GM23338 (cell line): ENCODE results near the gene PARVG. TPM values are rescaled to one million over a fixed set of nuclear protein-coding genes. Genes with fewer than 3 reads are reported as not detected.

ENCODE experiments used
- ATAC-seq: fragments of 200-7000 bp; cut with Tn5 transposase; 3 replicates; pipeline ENCODE4 v1.9.1; 2020
- DNase-seq: peaks from one replicate; pipeline ENCODE4 v3.0.0-alpha.2; 2015; ENCODE audit warnings: low spot score
- H2AFZ ChIP-seq: fragments of 200-600 bp; sonication (generic); 2 replicates; pipeline ENCODE4 v1.8.0; 2016; ENCODE audit warnings: antibody characterized with exemption, mild to moderate bottlenecking, moderate library complexity
- H3F3A ChIP-seq: fragments of 200-600 bp; sonication (generic); replicated peaks from 2 replicates; pipeline ENCODE4 v1.8.0; 2017; ENCODE audit warnings: antibody characterized with exemption, mixed run types, low read depth
- H3K27ac ChIP-seq: fragments of 200-600 bp; sonication (generic); 2 replicates; pipeline ENCODE4 v1.6.1; 2016; ENCODE audit warnings: low read depth
- H3K27me3 ChIP-seq: fragments of 200-600 bp; sonication (generic); 2 replicates; pipeline ENCODE4 v1.8.0; 2016; ENCODE audit warnings: mild to moderate bottlenecking, mixed run types, moderate library complexity; ENCODE audit not compliant: insufficient read depth
- H3K36me3 ChIP-seq: fragments of 200-600 bp; sonication (generic); 2 replicates; pipeline ENCODE4 v1.8.0; 2016; ENCODE audit warnings: mild to moderate bottlenecking; ENCODE audit not compliant: insufficient read depth
- H3K4me1 ChIP-seq: fragments of 200-600 bp; sonication (generic); 2 replicates; pipeline ENCODE4 v1.8.0; 2016; ENCODE audit warnings: mild to moderate bottlenecking, moderate library complexity; ENCODE audit not compliant: insufficient read depth
- H3K4me2 ChIP-seq: fragments of 200-600 bp; sonication (generic); 2 replicates; pipeline ENCODE4 v1.7.1; 2017; ENCODE audit warnings: mixed run types
- H3K4me3 ChIP-seq: fragments of 200-600 bp; sonication (generic); 2 replicates; pipeline ENCODE4 v1.6.1; 2016; ENCODE audit warnings: mixed run types
- H3K79me2 ChIP-seq: fragments of 200-600 bp; sonication (generic); replicated peaks from 2 replicates; pipeline ENCODE4 v1.8.0; 2017; ENCODE audit warnings: mild to moderate bottlenecking; ENCODE audit not compliant: insufficient read depth
- H3K9me2 ChIP-seq: fragments of 200-600 bp; sonication (generic); 2 replicates; pipeline ENCODE4 v1.8.0; 2017; ENCODE audit not compliant: insufficient read depth
- H4K20me1 ChIP-seq: fragments of 200-600 bp; sonication (generic); replicated peaks from 2 replicates; pipeline ENCODE4 v1.8.0; 2017; ENCODE audit warnings: mild to moderate bottlenecking; ENCODE audit not compliant: insufficient read depth
- H3K27ac Mint-ChIP-seq: 2 replicates; pipeline ENCODE4 v1.8.0; 2020; ENCODE audit warnings: inconsistent platforms, mild to moderate bottlenecking, moderate library complexity, mixed read lengths
- H3K27me3 Mint-ChIP-seq: 3 replicates; pipeline ENCODE4 v1.8.0; 2022; ENCODE audit warnings: low read depth, mild to moderate bottlenecking, moderate library complexity, mixed read lengths, inconsistent platforms; ENCODE audit not compliant: insufficient read depth, poor library complexity
- H3K36me3 Mint-ChIP-seq: 3 replicates; pipeline ENCODE4 v1.8.0; 2021; ENCODE audit warnings: low read depth, mild to moderate bottlenecking, inconsistent platforms, moderate library complexity, mixed read lengths
- H3K4me1 Mint-ChIP-seq: 3 replicates; pipeline ENCODE4 v1.8.0; 2020; ENCODE audit warnings: mild to moderate bottlenecking, inconsistent platforms, mixed read lengths
- H3K4me3 Mint-ChIP-seq: 3 replicates; pipeline ENCODE4 v1.8.0; 2021; ENCODE audit warnings: moderate library complexity, mild to moderate bottlenecking, inconsistent platforms, mixed read lengths
- H3K9me3 Mint-ChIP-seq: 3 replicates; pipeline ENCODE4 v1.8.0; 2020; ENCODE audit warnings: moderate library complexity, mild to moderate bottlenecking, inconsistent platforms, mixed read lengths
- CREB1 ChIP-seq: fragments of 250-450 bp; sonication (Bioruptor Pico); IDR thresholded peaks from 2 replicates; pipeline ENCODE4 v1.5.0; 2020; ENCODE audit warnings: low read depth, mild to moderate bottlenecking, moderate library complexity
- CTCF ChIP-seq, 2 experiments: fragments of 200-600 bp in 1 of 2; sonication (generic) in 1 of 2; conservative IDR thresholded peaks; 2 replicates each; pipeline versions ENCODE4 v1.5.1 to v1.6.1; 2016 to 2017; ENCODE audit warnings: antibody characterized with exemption in 2 of 2, low read depth in 2 of 2, mild to moderate bottlenecking in 2 of 2, moderate library complexity in 1 of 2
- EZH2 ChIP-seq: fragments of 200-600 bp; sonication (generic); IDR thresholded peaks from one replicate; pipeline ENCODE4 v1.8.0; 2017; ENCODE audit warnings: antibody characterized with exemption, mild to moderate bottlenecking, low read depth; ENCODE audit not compliant: unreplicated experiment
- EZH2phosphoT487 ChIP-seq: fragments of 200-600 bp; sonication (generic); IDR thresholded peaks from one replicate; pipeline ENCODE4 v1.8.1; 2018; ENCODE audit warnings: antibody characterized with exemption; ENCODE audit not compliant: unreplicated experiment
- JUNB ChIP-seq: IDR thresholded peaks from one replicate; pipeline ENCODE4 v1.6.1; 2016; ENCODE audit warnings: antibody characterized with exemption; ENCODE audit not compliant: unreplicated experiment
- NANOG ChIP-seq: IDR thresholded peaks from 2 replicates; pipeline ENCODE4 v1.6.1; 2016; ENCODE audit warnings: antibody characterized with exemption, borderline replicate concordance
- POLR2AphosphoS5 ChIP-seq: IDR thresholded peaks from 2 replicates; pipeline ENCODE4 v1.6.1; 2016; ENCODE audit warnings: antibody characterized with exemption, low read depth
- REST ChIP-seq: IDR thresholded peaks from one replicate; pipeline ENCODE4 v1.6.1; 2018; ENCODE audit warnings: antibody characterized with exemption; ENCODE audit not compliant: unreplicated experiment
- ZNF114 ChIP-seq: fragments of 250-450 bp; sonication (Bioruptor Pico); IDR thresholded peaks from 2 replicates; pipeline ENCODE4 v1.5.0; 2020; ENCODE audit warnings: mild to moderate bottlenecking, moderate library complexity
- ZNF331 ChIP-seq: fragments of 250-450 bp; sonication (Bioruptor Pico); IDR thresholded peaks from 2 replicates; pipeline ENCODE4 v1.5.0; 2020; ENCODE audit warnings: low read depth, mild to moderate bottlenecking, moderate library complexity
- polyA plus RNA-seq: library from polyadenylated mRNA; unstranded; fragments of >200 nt; fragmentation: Nextera tagmentation; extraction: Ambion mirVana; gene quantifications from 2 replicates; pipeline ENCODE4 v1.2.1, GENCODE V29; 2016
- total RNA-seq: library from RNA; depleted of rRNA; stranded (reverse); fragments of >200 nt; shearing (Covaris generic); gene quantifications from 2 replicates; pipeline ENCODE4 v1.2.3, GENCODE V29; 2014
- TF ChIP-seq, protein P1 (sequence below): fragments of 250-450 bp; sonication (Bioruptor Pico); IDR thresholded peaks from 2 replicates; pipeline ENCODE4 v1.5.0; 2020; ENCODE audit warnings: mild to moderate bottlenecking, moderate library complexity

The PARVG gene
- total and polyA plus RNA-seq, 2 experiments from 2014 or later, result 0.14 to 0.31 TPM

- Mint-ChIP-seq H3K9me3 (peaks cover 17% of the 10 kb centered on the region), H3K4me1 (no peaks in the 10 kb centered on the region), H3K36me3 (no peaks in the 10 kb centered on the region; the same call in 2 of the 3 replicates), H3K27me3 (peaks cover 16% of the 10 kb centered on the region), H3K4me3 (no peak overlapping the region), H3K27ac (no peak overlapping the region)
- Histone ChIP-seq H3K27ac (no peak overlapping the region), H3K36me3 (no peaks in the 10 kb centered on the region), H3K4me1 (no peaks in the 10 kb centered on the region), H3K4me2 (no peak overlapping the region), H2AFZ (no peak overlapping the region), H3F3A (no peaks in the 10 kb centered on the region), H4K20me1 (no peaks in the 10 kb centered on the region), H3K79me2 (no peaks in the 10 kb centered on the region), H3K4me3 (no peak overlapping the region), H3K27me3 (no peaks in the 10 kb centered on the region), H3K9me2 (no peaks in the 10 kb centered on the region)
- no peak for DNase-seq
- TF ChIP-seq EZH2phosphoT487, result no peak
- ATAC-seq, result no peak
These were observed 44.5 kb downstream of the PARVG start for GRCh38 chr22:44225091-44225689.

- H3K4me3 ChIP-seq, result no peak overlapping the region
- H3K9me2 ChIP-seq, result no peaks in the 10 kb centered on the region
- no peak overlapping the region for H2AFZ ChIP-seq
- H3K27me3 ChIP-seq, result no peaks in the 10 kb centered on the region
- no peaks in the 10 kb centered on the region for H4K20me1 ChIP-seq
- H3K27ac Mint-ChIP-seq, result no peak overlapping the region
- H3K4me3 Mint-ChIP-seq, result no peak overlapping the region
- no peaks in the 10 kb centered on the region for H3K4me1 Mint-ChIP-seq
- H3F3A ChIP-seq, result no peaks in the 10 kb centered on the region
- no peaks in the 10 kb centered on the region for H3K36me3 ChIP-seq
- peaks cover 17% of the 10 kb centered on the region for H3K9me3 Mint-ChIP-seq
- no peaks in the 10 kb centered on the region for H3K4me1 ChIP-seq
- no peaks in the 10 kb centered on the region; the same call in 2 of the 3 replicates for H3K36me3 Mint-ChIP-seq
- H3K4me2 ChIP-seq, result no peak overlapping the region
- H3K27me3 Mint-ChIP-seq, result peaks cover 16% of the 10 kb centered on the region
- DNase-seq, result no peak
- H3K27ac ChIP-seq, result no peak overlapping the region
- ATAC-seq, result no peak
- H3K79me2 ChIP-seq, result no peaks in the 10 kb centered on the region
- no peak for TF ChIP-seq NANOG
- TF ChIP-seq POLR2AphosphoS5, result no peak
- no peak for TF ChIP-seq CREB1 (CRISPR knock-in tag)
- TF ChIP-seq EZH2phosphoT487, result no peak
- TF ChIP-seq ZNF331, result no peak
- TF ChIP-seq REST, result no peak
- no peak for TF ChIP-seq JUNB
- no peak for TF ChIP-seq ZNF114 (CRISPR knock-in tag)
- no peak for TF ChIP-seq CTCF (conservative IDR thresholded peaks at IDR 0.05; ENCODE audit: low read depth in 2 of 2)
- no peak for TF ChIP-seq EZH2
- TF ChIP-seq, protein P1, sequence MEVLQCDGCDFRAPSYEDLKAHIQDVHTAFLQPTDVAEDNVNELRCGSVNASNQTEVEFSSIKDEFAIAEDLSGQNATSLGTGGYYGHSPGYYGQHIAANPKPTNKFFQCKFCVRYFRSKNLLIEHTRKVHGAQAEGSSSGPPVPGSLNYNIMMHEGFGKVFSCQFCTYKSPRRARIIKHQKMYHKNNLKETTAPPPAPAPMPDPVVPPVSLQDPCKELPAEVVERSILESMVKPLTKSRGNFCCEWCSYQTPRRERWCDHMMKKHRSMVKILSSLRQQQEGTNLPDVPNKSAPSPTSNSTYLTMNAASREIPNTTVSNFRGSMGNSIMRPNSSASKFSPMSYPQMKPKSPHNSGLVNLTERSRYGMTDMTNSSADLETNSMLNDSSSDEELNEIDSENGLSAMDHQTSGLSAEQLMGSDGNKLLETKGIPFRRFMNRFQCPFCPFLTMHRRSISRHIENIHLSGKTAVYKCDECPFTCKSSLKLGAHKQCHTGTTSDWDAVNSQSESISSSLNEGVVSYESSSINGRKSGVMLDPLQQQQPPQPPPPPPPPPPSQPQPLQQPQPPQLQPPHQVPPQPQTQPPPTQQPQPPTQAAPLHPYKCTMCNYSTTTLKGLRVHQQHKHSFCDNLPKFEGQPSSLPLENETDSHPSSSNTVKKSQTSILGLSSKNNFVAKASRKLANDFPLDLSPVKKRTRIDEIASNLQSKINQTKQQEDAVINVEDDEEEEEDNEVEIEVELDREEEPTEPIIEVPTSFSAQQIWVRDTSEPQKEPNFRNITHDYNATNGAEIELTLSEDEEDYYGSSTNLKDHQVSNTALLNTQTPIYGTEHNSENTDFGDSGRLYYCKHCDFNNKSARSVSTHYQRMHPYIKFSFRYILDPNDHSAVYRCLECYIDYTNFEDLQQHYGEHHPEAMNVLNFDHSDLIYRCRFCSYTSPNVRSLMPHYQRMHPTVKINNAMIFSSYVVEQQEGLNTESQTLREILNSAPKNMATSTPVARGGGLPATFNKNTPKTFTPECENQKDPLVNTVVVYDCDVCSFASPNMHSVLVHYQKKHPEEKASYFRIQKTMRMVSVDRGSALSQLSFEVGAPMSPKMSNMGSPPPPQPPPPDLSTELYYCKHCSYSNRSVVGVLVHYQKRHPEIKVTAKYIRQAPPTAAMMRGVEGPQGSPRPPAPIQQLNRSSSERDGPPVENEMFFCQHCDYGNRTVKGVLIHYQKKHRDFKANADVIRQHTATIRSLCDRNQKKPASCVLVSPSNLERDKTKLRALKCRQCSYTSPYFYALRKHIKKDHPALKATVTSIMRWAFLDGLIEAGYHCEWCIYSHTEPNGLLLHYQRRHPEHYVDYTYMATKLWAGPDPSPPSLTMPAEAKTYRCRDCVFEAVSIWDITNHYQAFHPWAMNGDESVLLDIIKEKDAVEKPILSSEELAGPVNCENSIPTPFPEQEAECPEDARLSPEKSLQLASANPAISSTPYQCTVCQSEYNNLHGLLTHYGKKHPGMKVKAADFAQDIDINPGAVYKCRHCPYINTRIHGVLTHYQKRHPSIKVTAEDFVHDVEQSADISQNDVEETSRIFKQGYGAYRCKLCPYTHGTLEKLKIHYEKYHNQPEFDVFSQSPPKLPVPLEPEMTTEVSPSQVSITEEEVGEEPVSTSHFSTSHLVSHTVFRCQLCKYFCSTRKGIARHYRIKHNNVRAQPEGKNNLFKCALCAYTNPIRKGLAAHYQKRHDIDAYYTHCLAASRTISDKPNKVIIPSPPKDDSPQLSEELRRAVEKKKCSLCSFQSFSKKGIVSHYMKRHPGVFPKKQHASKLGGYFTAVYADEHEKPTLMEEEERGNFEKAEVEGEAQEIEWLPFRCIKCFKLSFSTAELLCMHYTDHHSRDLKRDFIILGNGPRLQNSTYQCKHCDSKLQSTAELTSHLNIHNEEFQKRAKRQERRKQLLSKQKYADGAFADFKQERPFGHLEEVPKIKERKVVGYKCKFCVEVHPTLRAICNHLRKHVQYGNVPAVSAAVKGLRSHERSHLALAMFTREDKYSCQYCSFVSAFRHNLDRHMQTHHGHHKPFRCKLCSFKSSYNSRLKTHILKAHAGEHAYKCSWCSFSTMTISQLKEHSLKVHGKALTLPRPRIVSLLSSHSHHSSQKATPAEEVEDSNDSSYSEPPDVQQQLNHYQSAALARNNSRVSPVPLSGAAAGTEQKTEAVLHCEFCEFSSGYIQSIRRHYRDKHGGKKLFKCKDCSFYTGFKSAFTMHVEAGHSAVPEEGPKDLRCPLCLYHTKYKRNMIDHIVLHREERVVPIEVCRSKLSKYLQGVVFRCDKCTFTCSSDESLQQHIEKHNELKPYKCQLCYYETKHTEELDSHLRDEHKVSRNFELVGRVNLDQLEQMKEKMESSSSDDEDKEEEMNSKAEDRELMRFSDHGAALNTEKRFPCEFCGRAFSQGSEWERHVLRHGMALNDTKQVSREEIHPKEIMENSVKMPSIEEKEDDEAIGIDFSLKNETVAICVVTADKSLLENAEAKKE (CRISPR knock-in tag), result no peak
These were observed 45.1 kb downstream of the PARVG start for GRCh38 chr22:44225812-44226211.
